Mucosa of descending colon (tissue), 3 donors: ENCODE data around the gene F12. TPM values are rescaled to one million over a fixed set of nuclear protein-coding genes. Genes with fewer than 3 reads are reported as not detected.
A peak's percentile ranks its signal among the peaks of the same experiment; 100 is the strongest.

Experiments
- ATAC-seq: fragments of 200-7000 bp; cut with Tn5 transposase; one replicate; pipeline ENCODE4 v1.9.1; 2020; ENCODE audit warnings: mild to moderate bottlenecking, moderate library complexity
- DNase-seq, 3 donors: peaks; one replicate each; pipeline ENCODE4 v3.0.0-alpha.2; 2020
- H3K36me3 ChIP-seq: fragments of 200-600 bp; one replicate; pipeline ENCODE4 v1.8.0; 2021; ENCODE audit warnings: low read depth, mild to moderate bottlenecking
- H3K4me1 ChIP-seq: fragments of 200-600 bp; one replicate; pipeline ENCODE4 v1.8.0; 2021; ENCODE audit warnings: low read depth, mild to moderate bottlenecking
- H3K4me3 ChIP-seq: fragments of 200-600 bp; one replicate; pipeline ENCODE4 v1.8.0; 2021; ENCODE audit warnings: mild to moderate bottlenecking
- H3K9me3 ChIP-seq: fragments of 200-600 bp; one replicate; pipeline ENCODE4 v1.8.0; 2021; ENCODE audit warnings: mild to moderate bottlenecking
- intact Hi-C, 2 donors: fragments of 100-400 bp; cut with DNase I in 1 of 2; cut with micrococcal nuclease in 1 of 2; formaldehyde crosslinking; loops; one replicate each; pipeline versions ENCODE4 v1.11.0 to v1.11.1; 2022; cut with DNase I, micrococcal nuclease
- total RNA-seq, 3 donors: library from RNA; stranded (reverse); fragmentation: NEBNext Ultra II Directional in 2 of 3; extraction: Animal tissue kit (Norgen Biotek cat#: 25700) in 2 of 3; gene quantifications; one replicate each; pipeline versions ENCODE4 v1.2.1 to v1.2.4, GENCODE V29; 2021 to 2023
- TF ChIP-seq, protein P1 (sequence below): fragments of 200-600 bp; IDR thresholded peaks from one replicate; pipeline ENCODE4 v1.8.0; 2022; ENCODE audit warnings: antibody characterized with exemption, mild to moderate bottlenecking
- donor health status: DM: no; HTN: no; CAD: no; lungs with moderate emphysema.
- donor health status: DM: no; HTN: no; CAD: no.
- donor health status: DM: no; HTN: yes; CAD: no.

F12 gene
- total RNA-seq, 3 donors from 2014 or later, result 3.0 to 9.2 (median 7.0) TPM

DNA sequence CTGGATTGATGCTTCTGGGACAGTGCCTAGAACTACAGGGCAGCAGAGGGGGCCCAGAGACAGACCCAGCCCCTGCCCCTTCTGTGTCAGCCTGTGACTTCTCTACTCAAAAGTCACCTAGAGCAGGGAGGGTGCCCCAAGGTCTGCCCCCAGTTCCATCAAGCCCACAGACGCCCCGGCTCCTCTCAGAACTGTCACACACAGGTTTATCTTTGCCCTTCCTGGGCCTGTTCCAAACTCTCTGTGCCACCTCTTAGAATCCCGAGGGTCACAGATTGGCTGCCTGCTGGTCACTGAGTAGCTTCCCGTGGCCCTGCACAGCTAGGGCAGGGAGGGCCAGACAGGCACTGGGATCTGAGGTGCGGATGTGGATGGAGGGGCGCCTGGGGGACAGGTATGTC, 49.9 kb downstream of the F12 start:
- no peaks in the 10 kb centered on the region for H3K9me3 ChIP-seq
- intact Hi-C loops, result no loop called here

DNA sequence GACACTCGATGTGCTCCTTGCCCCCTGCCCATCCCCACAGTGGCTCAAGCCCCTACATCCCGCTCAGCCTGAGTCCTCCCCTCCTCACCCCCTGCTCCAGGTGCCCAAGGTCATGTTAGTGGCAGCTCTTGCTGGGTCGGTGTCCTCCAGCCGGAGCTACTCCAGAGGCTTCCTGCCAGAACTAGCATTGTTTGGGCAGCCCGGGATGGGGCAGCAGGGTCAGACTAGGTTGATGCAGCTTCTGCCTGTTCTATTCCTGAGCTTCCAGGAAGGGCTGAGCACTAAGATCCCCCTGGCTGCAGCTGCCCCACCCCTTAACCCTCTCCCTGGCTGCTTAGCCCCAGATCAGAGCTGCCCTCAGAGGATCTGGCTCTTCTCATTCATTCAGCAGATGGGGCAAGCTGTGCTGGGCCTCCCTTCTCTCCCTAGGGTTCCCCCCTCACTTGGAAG, 51.0 kb downstream of the F12 start:
- peak; percentile 3 for ATAC-seq
- Histone ChIP-seq H3K4me1 (peaks cover 26% of the 10 kb centered on the region), H3K4me3 (no peak overlapping the region), H3K9me3 (no peaks in the 10 kb centered on the region), H3K36me3 (no peaks in the 10 kb centered on the region)
- no peak for DNase-seq
- intact Hi-C loops, result no loop called here
- TF ChIP-seq, protein P1, sequence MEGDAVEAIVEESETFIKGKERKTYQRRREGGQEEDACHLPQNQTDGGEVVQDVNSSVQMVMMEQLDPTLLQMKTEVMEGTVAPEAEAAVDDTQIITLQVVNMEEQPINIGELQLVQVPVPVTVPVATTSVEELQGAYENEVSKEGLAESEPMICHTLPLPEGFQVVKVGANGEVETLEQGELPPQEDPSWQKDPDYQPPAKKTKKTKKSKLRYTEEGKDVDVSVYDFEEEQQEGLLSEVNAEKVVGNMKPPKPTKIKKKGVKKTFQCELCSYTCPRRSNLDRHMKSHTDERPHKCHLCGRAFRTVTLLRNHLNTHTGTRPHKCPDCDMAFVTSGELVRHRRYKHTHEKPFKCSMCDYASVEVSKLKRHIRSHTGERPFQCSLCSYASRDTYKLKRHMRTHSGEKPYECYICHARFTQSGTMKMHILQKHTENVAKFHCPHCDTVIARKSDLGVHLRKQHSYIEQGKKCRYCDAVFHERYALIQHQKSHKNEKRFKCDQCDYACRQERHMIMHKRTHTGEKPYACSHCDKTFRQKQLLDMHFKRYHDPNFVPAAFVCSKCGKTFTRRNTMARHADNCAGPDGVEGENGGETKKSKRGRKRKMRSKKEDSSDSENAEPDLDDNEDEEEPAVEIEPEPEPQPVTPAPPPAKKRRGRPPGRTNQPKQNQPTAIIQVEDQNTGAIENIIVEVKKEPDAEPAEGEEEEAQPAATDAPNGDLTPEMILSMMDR, result no peak

More for the DNA sequence above, 49.9 kb downstream of the F12 start:
- DNase-seq, result peak in 2 of 3 donors; percentile 23 to 48
- Histone ChIP-seq H3K4me1 (peaks cover 33% of the 10 kb centered on the region), H3K4me3 (no peak overlapping the region), H3K36me3 (no peaks in the 10 kb centered on the region)
- no peak for ATAC-seq
- TF ChIP-seq, protein P1, result no peak

DNA sequence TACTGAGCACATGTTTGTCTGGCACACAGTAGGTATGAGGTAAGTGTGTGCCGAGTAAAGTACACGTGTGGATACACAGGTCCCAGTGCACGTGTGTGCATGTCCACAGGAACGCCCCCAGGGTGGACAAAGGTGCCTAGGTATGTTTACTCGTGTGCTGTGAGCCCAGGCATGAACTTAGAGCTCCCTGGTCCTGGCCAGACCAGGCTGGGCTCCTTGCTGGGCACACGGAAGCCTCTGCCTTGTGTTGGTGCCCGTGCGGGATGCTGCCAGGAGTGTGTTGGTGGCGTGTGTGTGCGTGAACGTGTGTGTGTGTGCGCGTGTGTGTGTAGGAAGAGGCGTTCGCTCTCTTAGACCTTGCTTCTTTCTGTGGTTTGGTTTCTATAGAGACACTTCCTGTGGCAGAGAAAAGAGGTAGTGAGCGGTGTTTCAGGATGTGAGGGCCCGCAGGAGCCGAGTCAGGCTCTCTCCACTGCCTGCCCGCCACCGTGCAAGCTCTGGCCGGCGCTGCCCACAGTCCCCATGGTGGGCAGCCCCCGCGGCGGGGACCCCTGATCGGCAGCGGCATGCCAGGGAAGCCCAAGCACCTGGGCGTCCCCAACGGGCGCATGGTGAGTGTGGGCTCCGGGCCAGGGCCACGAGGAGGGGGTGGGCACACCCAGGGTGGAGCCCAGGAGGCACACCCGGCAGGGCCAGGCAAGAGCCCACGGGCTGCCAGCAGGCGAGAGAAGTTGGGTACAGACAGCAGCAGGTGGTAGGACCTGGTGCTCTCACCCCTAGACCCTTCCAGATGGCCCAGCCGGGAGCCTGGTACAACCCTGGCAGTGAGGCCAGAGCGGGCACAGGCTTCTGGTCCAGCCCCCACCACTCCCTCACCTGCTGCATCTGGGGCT, 51.7 kb downstream of the F12 start, which contains the start of gene RGS14:
TSS of gene RGS14 (plus strand) at position 466 of the 893 bp plus-strand sequence. CDS start at position 567, 101 bp downstream.
- Histone ChIP-seq H3K36me3 (no peaks in the 10 kb centered on the region), H3K9me3 (no peaks in the 10 kb centered on the region), H3K4me1 (peaks cover 24% of the 10 kb centered on the region), H3K4me3 (no peak within 1 kb of the TSS)
- TF ChIP-seq, protein P1, result no peak
- ATAC-seq (peak; percentile 87), DNase-seq (peak; percentile 58 to 82 (median 80))
- intact Hi-C loops, result no loop called here

DNA sequence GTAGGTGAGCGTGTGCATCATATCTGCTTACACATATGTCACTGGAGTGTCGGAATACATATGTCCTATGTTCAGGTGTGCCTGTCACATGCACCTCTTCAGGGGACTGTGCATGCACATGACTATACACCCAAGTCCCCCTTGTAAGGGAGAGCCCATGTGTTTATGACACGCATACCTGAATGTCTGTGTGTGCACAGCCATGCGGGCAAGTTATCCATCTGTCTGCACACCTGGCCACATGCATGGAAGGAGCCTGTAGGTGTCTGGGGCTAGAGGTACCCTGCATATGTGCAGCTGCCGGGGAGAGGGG, 52.3 kb downstream of the F12 start:
- intact Hi-C loops, result no loop called here
- TF ChIP-seq, protein P1, result no peak
- H3K4me1 ChIP-seq, result peaks cover 19% of the 10 kb centered on the region
- H3K36me3 ChIP-seq, result no peaks in the 10 kb centered on the region
- no peak for DNase-seq
- peak; percentile 4 for ATAC-seq
- H3K9me3 ChIP-seq, result no peaks in the 10 kb centered on the region
- no peak overlapping the region for H3K4me3 ChIP-seq

DNA sequence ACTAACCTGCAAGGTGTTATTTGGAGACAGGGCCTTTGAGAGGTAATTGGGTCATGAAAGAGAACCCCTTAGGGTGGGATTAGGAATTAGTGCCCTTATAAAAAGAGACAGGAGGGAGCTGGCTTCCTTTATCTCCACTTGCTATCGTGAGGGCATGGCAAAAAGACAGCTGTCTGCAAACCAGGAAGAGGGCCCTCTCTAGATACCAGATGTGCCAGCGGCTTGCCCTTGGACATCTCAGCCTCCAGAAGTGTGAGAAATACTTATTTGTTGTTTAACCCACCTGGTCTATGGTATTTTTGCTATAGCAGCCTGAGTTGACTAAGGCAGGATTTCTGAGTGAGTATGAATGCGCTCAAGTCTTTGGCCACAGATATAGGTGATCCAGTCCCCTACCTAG, 52.6 kb downstream of the F12 start:
- Histone ChIP-seq H3K4me3 (no peak overlapping the region), H3K9me3 (no peaks in the 10 kb centered on the region), H3K4me1 (peaks cover 22% of the 10 kb centered on the region), H3K36me3 (peaks cover 2% of the 10 kb centered on the region)
- intact Hi-C loops, result no loop called here
- TF ChIP-seq, protein P1, result no peak
- ATAC-seq (no peak), DNase-seq (peak in 2 of 3 donors; percentile 3 to 19)
